ENCODE results near the gene PELI3. TPM values are rescaled to one million over a fixed set of nuclear protein-coding genes. Genes with fewer than 3 reads are reported as not detected.

The PELI3 gene
- total and polyA plus RNA-seq, 2 of the 8 experiments (the other 6 are each of a cell fraction or from before 2014, with no cell fraction given): 5.2 to 7.6 TPM

- H3K14ac ChIP-seq (ENCODE audit: insufficient read length): no peak overlapping the region
- no peak overlapping the region for H2BK12ac ChIP-seq (ENCODE audit: low read depth, low read length)
- no peak overlapping the region for H2AFZ ChIP-seq (ENCODE audit: low read length)
- H3K56ac ChIP-seq (replicated peaks; ENCODE audit: insufficient read length, low read depth, low read length): no peak overlapping the region
- H2AK5ac ChIP-seq (ENCODE audit: low read depth, low read length): no peak overlapping the region
- peaks cover 0 to 12% (median 5%) of the 10 kb centered on the region in 4 experiments; a peak in 4 of 7 replicates for H3K4me1 ChIP-seq (replicated peaks in 1 of 4; ENCODE audit: control insufficient read depth in 3 of 4, insufficient read depth in 4 of 4, low read length in 3 of 4)
- no peak overlapping the region for H4K8ac ChIP-seq (ENCODE audit: extremely low read depth, insufficient read depth, low read length)
- H3K36me3 ChIP-seq (ENCODE audit: control insufficient read depth in 2 of 4, insufficient read depth in 4 of 4, low read length in 3 of 4): peaks cover 6 to 22% (median 11%) of the 10 kb centered on the region in 4 experiments
- no peak overlapping the region for H3K4me3 ChIP-seq (ENCODE audit: extremely low read depth in 1 of 4, insufficient read depth in 2 of 4, low read depth in 3 of 4, low read length in 4 of 4)
- H3K79me1 ChIP-seq (ENCODE audit: low read depth, low read length): no peaks in the 10 kb centered on the region
- no peak overlapping the region for H2BK120ac ChIP-seq (replicated peaks; ENCODE audit: low read depth, low read length)
- ChIA-PET CTCF (ENCODE audit: partially characterized antibody) (interaction anchor here (0.5 to 3.3 kb wide), 17 partner anchors 9 to 343 kb away, joined by 3 to 18 read pairs (median 4); partner anchors contain the start of genes MRPL11 and RBM4B), POLR2A (ENCODE audit: partially characterized antibody) (interaction anchor here (0.9 to 1.1 kb wide), 3 partner anchors 15 to 118 kb away, joined by 3 to 4 read pairs (median 4); partner anchors contain the start of gene DPP3)
- no peak overlapping the region for H3K4me2 ChIP-seq (ENCODE audit: insufficient read depth in 1 of 2, low read depth in 2 of 2, low read length in 2 of 2)
- no peak overlapping the region for H3K23ac ChIP-seq (ENCODE audit: insufficient read length)
- H2BK15ac ChIP-seq (ENCODE audit: low read length): no peak overlapping the region
- H4K5ac ChIP-seq (ENCODE audit: insufficient read length, low read depth, low read length): no peak overlapping the region
- peak overlapping the region; percentile 19; the same call in 1 of the 2 replicates for H3K18ac ChIP-seq (ENCODE audit: extremely low read depth, low read length)
- H4K91ac ChIP-seq (replicated peaks; ENCODE audit: insufficient read length, low read length): no peak overlapping the region
- TF ChIP-seq SIN3A (conservative IDR thresholded peaks at IDR 0.05 in 1 of 2, IDR thresholded peaks at IDR 0.05 in 1 of 2; ENCODE audit: low read depth in 1 of 2, low read length in 2 of 2) (0 out of 4 replicates have a peak, but pooled peaks of 1 of the 2 experiments have one; percentile 24), FOSL1 (IDR thresholded peaks at IDR 0.05; ENCODE audit: insufficient read depth, low read depth, low read length) (no peak), SP4 (IDR thresholded peaks at IDR 0.05; ENCODE audit: low read length) (no peak), RAD21 (IDR thresholded peaks at IDR 0.05 in 1 of 2, conservative IDR thresholded peaks at IDR 0.05 in 1 of 2; ENCODE audit: low read depth in 2 of 2, low read length in 2 of 2) (peak; percentile 20 to 46; a peak in 3 of 4 replicates), POU5F1 (IDR thresholded peaks at IDR 0.05; ENCODE audit: low read depth, low read length) (no peak), CTBP2 (IDR thresholded peaks at IDR 0.05; ENCODE audit: borderline replicate concordance, insufficient read depth, insufficient read length, low read length) (no peak), CTCF (IDR thresholded peaks at IDR 0.05; ENCODE audit: control extremely low read depth in 1 of 3, insufficient read depth in 1 of 3, low read depth in 1 of 3, low read length in 3 of 3) (peak; percentile 64 to 84 (median 76))
- no peak overlapping the region for H3K27ac ChIP-seq (ENCODE audit: low read depth, low read length)
- peaks cover 0 to 2% of the 10 kb centered on the region in 2 experiments for H4K20me1 ChIP-seq (replicated peaks in 1 of 2; ENCODE audit: control insufficient read depth in 1 of 2, insufficient read depth in 2 of 2, low read length in 2 of 2)
- H3K23me2 ChIP-seq (ENCODE audit: low read depth, low read length): no peaks in the 10 kb centered on the region
- H2BK5ac ChIP-seq (ENCODE audit: low read depth, low read length): no peak overlapping the region
- no peak overlapping the region for H3K9ac ChIP-seq (replicated peaks in 1 of 4; ENCODE audit: extremely low read depth in 1 of 4, low read depth in 3 of 4, low read length in 3 of 4)
- no peak overlapping the region for H3K4ac ChIP-seq (replicated peaks; ENCODE audit: insufficient read length, low read depth, low read length)
- no peaks in the 10 kb centered on the region for H3K9me3 ChIP-seq (ENCODE audit: insufficient read depth in 2 of 2, low read depth in 1 of 2, low read length in 1 of 2)
- no peaks in the 10 kb centered on the region for H3K27me3 ChIP-seq (replicated peaks in 1 of 4; ENCODE audit: control insufficient read depth in 3 of 4, extremely low read depth in 1 of 4, insufficient read depth in 3 of 4, low read length in 3 of 4)
- peak in 1 of 2 experiments; percentile 85 for DNase-seq (ENCODE audit: low read depth in 1 of 2, low spot score in 2 of 2)
- no peaks in the 10 kb centered on the region for H3K79me2 ChIP-seq (ENCODE audit: control insufficient read depth in 1 of 2, insufficient read depth in 2 of 2, low read length in 2 of 2)
- no peak for FAIRE-seq
- WGBS, 2 experiments (ENCODE audit: extremely low coverage in 1 of 2, insufficient coverage in 1 of 2, insufficient read length in 1 of 2, insufficient replicate concordance in 2 of 2, low coverage in 1 of 2, low lambda C conversion rate in 2 of 2, missing lambda C conversion rate in 1 of 2): 93% methylated on average over 17 of the region's 17 CpGs; no CpG with 5 or more reads in 1 of the 2 experiments
- no peak overlapping the region for H2BK20ac ChIP-seq (ENCODE audit: low read length)
Measured at GRCh38 chr11:66495401-66495854, 28.7 kb downstream of the PELI3 start.
